NCI-H1092 (cell line): ENCODE results near the gene ISM1.

Experiments used
- DNase-seq: peaks from one replicate; lab custom pipeline; 2025; lab: John Stamatoyannopoulos, UW

Gene ISM1

GRCh38 chr20:13348311-13349234, 127.5 kb downstream of the ISM1 start:
- DNase-seq = no peak

GRCh38 chr20:13349235-13349604, 128.1 kb downstream of the ISM1 start:
- no peak for DNase-seq
